DLD1 (cell line): ENCODE measurements around the gene ADAD2.

ENCODE experiments used
- in situ Hi-C: cut with HindIII; loops from 2 replicates; pipeline ENCODE4 v1.10.0; 2017; ENCODE audit warnings: low sequenced_read_pairs

The ADAD2 gene

DNA sequence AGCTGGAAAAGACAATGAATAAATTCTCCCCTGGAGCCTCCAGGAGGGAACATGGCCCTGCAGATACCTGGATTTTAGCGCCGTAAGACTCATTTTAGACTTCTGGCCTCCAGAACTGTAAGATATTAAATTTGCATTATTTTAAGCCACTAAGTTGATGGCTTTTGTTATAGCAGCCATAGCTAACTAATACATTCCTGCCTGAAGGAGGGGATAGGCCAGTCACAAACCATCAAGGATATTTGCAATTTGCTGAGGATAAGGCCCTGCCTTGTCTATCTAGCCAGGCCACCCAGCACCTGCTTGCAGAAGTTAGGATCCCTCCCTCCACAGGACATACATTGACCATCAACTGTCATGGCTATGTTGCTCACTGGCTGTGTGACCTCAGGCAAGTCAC is 53.8 kb downstream of the ADAD2 start:
- in situ Hi-C loops, result no loop called here

GRCh38 chr16:84245956-84246678 is 55.2 kb downstream of the ADAD2 start:
- in situ Hi-C loops, result no loop called here

DNA sequence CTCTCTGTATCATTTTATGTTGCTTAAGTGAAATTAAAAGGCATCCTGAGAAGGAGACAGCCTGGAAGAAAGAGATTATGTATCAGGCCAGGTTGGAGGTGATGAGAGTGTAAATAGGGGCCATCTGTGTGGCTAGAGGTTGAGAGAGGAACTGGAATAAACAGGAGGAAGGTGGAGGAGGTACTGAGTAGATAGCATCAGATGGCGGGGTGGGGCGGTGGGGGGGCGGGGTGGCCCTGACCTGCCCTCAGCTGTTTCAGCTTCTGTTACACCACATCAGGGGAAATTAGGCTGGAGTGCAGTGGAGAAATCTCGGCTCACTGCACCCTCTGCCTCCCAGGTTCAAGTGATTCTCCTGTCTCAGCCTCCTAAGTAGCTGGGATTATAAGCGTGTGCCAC is 55.7 kb downstream of the ADAD2 start:
- in situ Hi-C loops, result no loop called here
